CD4-positive, alpha-beta T cell treated with Interleukin-17A for 4 hours (primary cell): ENCODE results near the gene B3GALT4.
"Not testable (repeated sequence)": the region's sequence is repeated elsewhere in the genome, so short reads cannot be mapped to it uniquely, and the experiment has no call there.

Experiments
- DNase-seq: peaks from one replicate; pipeline ENCODE4 v3.0.0-alpha.2; 2020; ENCODE audit warnings: mixed read lengths

The B3GALT4 gene

DNA sequence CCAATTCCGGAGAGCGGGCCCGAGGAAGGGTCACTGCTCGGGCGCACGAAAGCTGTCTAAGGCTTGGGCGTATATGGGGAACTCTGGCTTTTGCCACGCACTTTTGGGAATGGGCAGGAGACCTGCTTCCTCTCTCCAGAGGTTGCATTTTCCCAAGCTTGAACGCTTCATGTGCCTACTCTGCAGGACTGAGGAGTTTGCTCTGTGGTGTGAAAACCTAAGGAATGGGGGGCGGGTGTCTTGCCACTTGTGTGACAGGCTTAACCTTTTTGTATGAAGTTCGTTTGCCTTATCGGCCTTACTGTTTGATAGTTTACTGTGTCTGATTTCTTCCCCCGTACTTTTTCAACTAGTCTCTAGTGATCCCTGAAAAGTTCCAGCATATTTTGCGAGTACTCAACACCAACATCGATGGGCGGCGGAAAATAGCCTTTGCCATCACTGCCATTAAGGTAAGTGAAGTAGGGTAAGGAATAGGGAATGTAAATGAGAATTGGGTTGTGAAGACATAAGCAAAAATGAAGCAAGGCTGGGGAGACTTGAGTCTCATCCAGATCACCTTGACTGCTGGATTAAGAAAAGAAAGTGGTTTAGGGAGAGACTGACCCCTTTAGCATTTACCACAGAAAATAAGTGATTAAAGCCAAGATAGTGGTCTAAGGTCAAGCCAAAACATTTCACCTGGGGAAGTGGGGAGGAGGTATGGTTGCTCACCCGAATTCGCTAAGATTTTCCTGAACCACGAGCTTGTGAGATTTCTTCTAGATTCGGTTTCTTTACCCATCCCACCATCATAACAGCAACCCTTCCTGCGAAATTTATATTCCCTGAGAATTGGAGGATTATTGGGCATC, 4.4 kb upstream of the B3GALT4 start:
- DNase-seq, result no peak

DNA sequence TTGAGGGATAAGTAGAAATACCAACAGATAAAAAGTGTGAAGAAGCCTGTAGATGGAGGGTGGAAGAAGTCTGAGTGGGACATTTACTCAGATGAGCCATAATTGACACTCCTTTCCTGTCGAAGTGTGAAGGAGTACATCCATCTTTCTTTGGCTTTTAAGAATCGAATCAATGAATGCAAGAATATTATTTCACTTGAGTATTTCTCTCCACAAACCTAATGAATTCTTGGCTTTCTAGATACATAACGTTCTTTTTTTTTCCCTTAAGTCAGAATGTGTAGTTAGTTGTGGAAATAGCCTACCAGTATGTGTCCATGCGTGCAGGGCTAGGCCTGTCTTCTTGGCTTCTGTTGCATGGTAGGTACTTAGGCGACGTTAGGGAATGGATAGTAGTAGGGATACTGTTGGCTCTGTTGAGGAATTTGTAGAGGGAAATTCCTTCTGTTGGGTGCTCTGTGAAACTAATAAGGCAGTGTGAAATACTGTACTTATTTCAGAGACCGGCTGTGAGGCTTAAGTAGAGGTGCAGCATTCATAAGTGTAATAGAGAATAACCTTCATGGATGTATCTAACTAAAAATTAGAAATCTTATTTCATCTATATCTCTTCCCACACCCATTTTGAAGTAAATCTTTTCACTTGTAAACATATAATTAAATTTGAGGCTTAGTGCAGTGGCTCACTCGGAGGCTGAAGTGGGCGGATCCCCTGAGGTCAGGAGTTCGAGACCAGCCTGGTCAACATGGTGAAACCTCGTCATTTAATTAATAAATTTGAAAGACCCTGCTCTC, 3.6 kb upstream of the B3GALT4 start:
- no peak for DNase-seq

DNA sequence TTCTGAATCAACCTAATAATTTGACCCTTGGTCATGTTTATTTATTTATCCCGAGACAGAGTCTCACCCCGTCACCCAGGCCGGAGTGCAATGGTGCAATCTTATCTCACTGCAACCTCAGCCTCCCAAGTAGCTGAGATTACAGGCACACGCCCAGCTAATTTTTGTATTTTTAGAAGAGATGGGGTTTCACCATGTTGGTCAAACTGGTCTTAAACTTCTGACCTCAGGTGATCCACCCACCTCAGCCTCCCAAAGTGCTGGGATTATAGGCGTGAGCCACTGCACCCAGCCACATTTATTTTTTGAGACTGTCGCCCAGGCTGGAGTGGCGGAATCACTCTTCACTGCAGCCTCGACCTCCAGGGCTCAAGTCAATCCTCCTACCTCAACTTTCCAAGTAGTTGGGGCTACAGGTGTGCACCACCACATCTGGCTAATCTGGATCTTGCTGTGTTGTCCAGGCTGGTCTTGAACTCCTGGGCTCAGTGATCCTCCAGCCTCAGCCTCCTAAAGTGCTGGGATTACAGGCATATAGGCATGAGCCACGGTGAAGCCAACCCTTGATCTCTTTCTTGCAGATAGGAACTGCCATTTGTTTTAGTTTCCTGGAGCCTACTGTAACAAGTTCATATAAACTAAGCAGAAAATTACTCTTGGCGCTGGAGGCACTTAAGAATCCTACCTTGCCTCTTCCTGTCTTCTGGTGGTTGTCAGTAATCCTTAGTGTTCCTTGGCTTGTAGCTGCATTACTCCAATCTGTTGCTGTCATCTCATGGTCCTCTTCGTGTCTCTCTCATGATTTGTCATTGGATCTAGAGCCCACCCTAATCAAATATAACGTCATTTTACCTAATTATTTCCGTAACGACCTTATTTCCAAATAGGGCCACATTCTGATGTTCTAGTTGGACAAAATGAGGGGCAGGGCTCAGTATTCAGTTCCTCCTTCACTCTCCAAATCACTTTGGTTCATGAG, 2.7 kb upstream of the B3GALT4 start:
- no peak for DNase-seq

DNA sequence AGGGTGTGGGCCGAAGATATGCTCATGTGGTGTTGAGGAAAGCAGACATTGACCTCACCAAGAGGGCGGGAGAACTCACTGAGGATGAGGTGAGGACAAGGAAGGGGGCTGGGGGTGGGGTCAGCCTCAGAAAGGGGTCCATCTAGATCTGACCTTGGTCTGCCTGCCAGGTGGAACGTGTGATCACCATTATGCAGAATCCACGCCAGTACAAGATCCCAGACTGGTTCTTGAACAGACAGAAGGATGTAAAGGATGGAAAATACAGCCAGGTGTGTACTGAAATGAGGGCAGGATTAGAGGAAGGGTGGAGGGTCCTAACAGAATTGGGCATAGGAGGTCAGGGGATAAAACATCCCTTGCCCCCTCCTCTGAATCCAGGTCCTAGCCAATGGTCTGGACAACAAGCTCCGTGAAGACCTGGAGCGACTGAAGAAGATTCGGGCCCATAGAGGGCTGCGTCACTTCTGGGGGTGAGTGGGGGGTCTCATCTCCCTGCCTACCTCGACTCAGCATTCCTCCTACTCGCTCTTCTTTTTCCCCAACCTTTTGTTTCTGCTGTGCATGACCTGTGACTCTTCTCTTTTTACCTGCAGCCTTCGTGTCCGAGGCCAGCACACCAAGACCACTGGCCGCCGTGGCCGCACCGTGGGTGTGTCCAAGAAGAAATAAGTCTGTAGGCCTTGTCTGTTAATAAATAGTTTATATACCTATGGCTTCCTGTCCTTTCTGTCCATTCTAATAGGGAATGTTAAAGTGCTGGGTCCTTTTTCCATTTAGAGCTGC, 935 bp upstream of the B3GALT4 start:
- not testable (repeated sequence) for DNase-seq

DNA sequence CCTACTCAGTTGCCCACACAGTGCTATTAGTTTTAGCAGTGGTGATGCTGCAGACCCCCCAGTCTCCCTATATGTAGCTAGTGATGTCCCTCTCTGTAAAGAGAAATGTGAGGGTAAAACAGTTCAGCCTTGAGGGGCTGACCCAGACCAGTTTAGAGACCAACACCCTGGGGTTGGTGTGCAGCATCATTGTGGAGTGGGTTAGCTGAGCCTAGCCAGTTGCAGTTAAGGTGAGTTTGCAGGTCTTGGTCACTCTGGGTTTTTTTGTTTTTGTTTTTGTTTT, 401 bp upstream of the B3GALT4 start:
- no peak for DNase-seq

DNA sequence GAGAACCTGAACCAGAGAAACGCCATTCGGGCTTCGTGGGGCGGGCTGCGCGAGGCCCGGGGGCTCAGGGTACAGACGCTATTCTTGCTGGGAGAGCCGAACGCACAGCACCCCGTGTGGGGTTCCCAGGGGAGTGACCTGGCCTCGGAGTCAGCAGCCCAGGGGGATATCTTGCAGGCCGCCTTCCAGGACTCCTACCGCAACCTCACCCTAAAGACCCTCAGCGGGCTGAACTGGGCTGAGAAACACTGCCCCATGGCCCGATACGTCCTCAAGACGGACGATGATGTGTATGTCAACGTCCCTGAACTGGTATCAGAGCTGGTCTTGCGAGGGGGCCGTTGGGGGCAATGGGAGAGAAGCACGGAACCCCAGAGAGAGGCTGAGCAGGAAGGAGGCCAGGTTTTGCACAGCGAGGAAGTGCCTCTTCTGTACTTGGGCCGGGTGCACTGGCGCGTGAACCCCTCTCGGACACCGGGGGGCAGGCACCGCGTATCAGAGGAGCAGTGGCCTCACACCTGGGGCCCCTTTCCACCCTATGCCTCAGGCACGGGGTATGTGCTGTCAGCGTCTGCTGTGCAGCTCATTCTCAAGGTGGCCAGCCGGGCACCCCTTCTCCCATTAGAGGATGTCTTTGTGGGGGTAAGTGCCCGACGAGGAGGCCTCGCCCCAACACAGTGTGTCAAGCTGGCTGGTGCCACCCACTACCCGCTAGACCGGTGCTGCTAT, 904 bp downstream of the B3GALT4 start:
- peak; percentile 29 for DNase-seq

DNA sequence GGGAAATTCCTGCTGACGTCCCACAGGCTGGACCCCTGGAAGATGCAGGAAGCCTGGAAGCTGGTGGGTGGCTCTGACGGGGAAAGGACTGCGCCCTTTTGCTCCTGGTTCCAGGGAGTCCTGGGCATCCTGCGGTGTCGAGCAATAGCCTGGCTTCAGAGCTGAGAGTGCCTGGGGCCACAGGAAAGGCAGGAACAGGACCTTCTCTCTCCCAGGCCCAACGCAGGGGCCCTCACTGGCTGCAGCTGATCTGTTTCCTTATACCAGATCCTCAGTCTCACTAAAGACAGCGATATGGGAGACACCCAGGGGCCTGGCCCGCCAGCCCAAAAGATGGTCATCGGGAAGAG, 1.4 kb downstream of the B3GALT4 start:
- DNase-seq, result no peak

DNA sequence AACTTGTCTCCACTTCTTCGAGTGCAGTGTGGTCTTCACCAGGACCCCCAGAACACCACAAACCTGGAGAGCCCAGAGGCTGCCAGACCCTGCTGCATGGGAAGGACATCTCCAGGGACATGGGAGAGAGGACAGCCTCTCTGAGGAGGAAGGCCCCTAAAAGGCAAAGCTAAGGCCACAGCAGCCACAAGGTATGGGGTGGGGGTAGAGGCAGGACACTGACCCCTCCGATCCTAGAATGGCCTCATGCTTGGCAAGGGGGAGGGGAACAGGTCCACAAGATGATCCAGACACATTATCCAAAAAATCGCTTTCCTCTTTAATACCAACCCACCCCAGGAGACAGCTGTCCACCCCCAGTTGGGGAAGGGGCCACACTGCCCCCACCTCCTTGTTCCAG, 1.9 kb downstream of the B3GALT4 start:
- no peak for DNase-seq

DNA sequence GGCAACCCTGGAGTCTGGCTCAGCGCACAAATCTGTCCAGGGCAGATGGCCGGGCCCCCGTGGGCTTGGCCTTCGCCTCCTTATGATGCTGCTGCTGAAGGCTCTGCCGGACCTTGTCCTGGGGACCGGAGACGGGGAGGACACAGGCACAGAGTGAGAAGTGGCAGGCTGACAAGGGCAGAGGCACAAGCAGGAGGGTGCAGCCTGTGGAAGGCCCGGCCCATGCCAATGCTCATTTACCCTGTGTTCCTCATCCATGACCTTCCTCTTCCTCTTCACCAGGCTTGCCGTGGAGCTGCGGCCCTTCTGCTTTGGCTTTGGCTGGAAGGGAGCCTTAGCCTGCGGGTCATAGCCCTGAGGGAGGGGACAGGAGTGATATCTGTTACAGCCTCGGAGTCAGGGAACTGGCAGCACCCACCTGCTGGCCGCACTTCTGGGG, 2.4 kb downstream of the B3GALT4 start:
- DNase-seq, result no peak

DNA sequence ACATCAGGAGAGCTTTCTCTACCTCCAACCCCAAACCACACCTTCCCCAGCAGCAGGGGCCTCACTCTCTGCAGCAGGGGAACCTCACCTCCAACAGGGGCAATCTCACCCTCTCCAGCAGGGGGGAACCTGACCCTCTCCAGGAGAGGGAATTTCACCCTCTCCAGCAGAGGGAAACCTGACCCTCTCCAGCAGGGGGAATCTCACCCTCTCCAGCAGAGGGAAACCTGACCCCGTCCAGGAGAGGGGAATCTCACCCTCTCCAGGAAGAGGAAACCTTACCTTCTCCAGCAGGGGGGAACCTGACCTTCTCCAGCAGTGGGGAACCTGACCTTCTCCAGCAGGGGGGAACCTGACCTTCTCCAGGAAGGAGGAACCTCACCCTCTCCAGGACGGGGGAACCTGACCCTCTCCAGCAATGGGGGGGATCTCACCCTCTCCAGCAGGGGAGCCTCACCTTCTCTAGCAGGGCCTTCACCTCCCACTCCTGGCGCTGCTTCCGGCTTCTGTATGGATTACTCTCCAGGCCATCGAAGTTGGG, 3.1 kb downstream of the B3GALT4 start:
- peak; percentile 13 for DNase-seq

DNA sequence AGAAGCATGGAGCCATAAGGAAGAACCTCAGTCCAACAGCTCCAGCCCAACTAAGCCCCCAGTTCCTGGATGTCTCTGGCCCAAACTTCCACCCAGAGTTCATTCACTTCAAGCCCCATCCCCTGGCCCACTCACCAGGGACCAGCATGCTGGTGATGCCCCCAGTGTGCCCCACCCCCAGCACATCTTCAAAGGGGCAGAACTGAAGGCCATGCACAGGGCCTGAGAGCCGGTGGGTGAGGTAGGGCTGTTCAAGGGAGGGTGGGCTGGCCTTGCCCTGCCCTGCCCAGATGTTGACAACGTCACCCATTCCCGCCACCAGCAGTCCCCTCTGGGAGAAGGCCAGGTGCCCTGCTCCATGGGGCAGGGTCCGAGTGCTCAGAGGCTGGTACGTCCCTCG, 3.6 kb downstream of the B3GALT4 start:
- no peak for DNase-seq

DNA sequence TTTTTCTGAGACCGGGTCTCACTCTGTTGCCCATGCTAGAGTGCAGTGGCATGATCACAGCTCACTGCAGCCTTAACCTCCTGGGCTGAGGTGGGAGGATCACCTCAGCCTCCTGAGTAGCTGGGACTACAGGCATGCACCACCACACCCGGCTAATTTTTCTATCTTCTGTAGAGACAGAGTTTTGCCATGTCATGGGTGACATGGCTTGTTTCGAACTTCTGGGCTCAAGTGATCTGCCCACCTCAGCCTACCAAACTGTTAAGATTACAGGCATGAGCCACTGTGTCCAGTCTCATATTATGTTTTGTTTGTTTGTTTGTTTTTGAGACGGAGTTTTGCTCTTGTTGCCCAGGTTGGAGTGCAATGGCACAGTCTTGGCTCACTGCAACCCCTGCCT, 8.3 kb downstream of the B3GALT4 start:
- not testable (repeated sequence) for DNase-seq

DNA sequence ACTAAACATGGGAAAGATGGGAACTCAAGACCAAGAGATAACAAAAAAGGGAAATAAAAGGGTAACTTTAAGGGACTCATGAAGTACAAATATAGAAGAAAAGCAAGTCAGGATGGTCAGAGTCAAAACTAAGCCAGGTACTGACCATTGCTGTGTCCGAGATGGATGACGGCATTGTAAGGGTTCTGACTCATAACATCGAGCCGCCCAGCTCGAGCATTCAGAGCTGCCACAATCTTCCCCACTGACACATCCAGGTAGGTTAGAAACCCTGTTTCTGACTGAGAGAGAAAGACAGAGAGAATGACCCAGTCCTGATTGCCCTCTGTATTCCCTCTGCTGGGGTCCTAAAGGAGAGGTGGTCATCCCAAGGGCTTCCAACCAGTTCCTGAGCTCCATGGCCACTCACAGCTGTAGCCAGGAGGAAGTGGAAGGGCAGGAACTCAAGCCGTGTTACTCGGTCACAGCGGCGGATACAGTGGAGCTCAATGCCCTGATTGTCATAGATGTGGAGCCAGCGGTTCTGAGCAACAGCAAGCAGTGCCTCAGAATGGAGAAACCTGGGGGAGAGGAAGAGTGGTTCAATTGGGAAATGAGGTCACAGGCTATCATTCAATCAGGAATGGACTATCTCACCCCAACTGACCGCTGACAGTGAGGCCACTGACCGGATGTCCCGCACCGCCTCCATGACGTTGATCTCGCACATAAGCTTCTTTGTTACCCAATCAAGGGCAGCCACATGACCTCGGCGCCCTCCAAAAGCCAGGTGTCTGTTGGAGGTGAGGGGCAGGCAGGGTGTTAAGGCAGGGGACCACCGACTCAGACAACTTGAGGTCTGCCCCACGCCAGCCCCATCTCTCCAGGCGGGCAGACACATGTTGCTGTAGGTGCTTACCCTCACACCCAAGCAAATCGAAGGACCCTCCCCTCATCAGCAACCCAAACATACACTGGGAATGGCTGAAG, 10.3 kb downstream of the B3GALT4 start:
- no peak for DNase-seq

DNA sequence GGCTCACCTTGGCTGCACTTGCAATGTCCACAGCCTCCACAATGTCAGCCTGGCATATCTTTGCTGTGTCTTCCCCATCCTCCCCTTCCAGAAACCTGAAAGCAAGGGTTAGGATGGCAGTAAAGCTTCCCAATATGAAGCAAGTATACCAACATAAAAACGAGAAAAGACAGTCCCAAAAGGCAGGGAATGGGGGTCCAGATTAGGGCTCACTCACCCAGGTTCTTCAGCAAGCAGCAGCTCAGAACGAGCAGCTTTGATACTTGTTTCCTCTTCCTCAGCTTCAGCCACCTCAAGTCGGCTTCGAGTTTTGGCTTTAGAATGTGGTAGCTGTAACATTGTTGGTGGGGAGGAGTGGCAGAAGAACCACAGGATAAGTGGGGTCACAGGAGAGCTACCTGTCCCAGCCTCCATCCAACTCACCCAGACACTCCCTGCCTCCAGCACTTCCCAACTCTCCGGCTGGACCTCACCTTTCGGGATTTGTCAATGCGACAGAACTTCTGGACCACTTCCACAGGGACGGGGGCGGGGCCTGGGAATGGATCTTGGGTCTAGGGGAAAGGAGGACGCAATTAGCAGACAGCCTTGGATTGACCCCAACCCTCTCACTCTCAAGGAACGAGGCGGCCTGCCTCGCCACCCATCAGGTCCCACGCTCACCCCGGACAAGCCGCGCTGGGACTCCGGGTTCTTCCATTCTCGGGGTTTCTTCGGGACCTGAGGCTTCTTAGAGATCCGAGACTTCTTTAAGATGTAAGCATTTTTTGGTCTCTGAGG, 11.4 kb downstream of the B3GALT4 start:
- no peak for DNase-seq

DNA sequence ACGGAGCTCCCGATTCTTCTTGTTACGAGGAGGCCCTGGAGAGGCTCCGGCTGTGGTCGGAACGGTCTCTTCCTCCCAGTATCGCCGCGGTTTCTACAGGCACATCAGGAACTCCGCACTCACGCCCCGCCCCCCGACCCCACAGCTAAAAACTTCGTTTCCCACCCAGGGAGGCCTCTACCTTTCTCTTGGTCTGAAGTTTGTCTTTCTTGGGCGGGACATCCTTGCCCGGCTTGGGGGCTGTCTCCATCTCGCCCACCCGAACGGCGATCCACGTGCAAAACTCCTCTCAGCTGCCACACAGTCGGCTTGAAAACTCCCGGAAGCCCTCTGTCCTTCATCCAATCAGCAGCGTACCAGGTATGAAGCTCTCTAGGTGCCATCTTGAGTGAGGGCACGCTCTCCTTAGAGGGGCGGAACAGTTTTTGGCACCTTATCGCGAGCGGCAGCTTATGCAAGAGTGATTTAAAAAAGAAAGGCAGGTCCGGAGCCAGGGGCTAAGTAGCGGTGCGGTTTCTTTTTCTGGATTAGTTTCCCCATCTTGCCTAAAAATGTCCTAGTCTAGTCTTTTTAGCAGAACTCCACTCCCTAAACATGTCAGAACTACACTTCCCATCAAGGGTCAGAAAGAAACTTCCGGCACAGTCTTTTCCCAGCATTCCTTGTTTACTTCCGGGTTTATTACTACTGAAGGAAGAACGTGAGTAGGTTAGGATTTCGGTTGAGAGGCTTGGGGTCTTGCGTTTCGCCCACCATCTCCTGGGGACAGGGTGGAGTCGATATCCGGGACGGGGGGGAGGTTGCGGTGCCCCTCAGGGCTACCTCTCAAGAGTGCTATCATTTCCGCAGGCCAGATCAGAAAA, 12.2 kb downstream of the B3GALT4 start, which contains the start of the genes PFDN6 and WDR46:
Gene PFDN6, plus strand, starts transcription at position 681 of the 863 bp plus-strand sequence. CDS start 256 bp downstream, outside the sequence.
Gene WDR46, minus strand, starts transcription at position 319 of the 863 bp plus-strand sequence. Its CDS starts 69 bp downstream, at position 250.
- DNase-seq, result peak; percentile 78

DNA sequence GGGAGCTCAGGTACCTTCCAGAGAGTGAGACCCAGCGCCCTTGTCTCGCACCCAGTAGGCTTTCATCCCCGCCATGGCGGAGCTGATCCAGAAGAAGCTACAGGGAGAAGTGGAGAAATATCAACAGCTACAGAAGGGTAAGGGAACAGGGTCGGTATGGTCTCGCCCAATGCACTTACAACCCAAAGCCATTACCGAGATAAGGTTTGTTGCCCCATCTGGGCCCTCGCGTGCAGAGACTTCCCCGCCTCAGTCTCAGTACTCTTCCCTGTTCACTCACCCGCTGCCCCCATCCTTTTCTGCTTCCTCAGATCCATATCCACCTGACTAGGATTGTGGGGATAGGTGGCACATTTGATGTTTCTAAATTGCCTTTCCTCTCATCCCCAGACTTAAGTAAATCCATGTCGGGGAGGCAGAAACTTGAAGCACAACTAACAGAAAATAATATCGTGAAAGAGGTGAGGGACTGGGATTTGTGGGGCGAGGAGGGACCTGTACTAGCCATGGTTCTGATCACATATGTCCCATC, 12.9 kb downstream of the B3GALT4 start:
- DNase-seq, result no peak

DNA sequence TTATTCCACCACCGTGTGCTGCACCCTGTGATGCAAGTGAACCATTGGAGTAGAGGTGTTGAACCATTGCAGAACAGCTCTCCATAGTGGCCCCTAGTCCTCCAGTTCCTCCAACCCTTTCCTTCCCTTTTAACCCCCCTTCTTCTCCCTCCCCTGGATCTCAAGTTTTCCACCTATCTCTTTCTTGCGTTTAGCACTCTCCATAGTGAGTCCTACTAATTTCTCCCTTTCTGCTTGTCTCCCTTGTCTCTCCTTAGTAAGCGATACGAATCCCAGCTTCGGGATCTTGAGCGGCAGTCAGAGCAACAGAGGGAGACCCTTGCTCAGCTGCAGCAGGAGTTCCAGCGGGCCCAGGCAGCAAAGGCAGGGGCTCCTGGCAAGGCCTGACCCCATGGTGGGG, 13.5 kb downstream of the B3GALT4 start:
- DNase-seq, result no peak
